ENCODE data around the gene CCSAP.

The CCSAP gene

GRCh38 chr1:229316166-229316565 lies 26.7 kb downstream of the CCSAP start:
- H3K27me3 ChIP-seq: no peaks in the 10 kb centered on the region
- TF ChIP-seq CTCF (IDR thresholded peaks at IDR 0.05): no peak
- H3K36me3 ChIP-seq: peaks cover 23% of the 10 kb centered on the region
- no peak overlapping the region for H3K27ac ChIP-seq
- no peaks in the 10 kb centered on the region for H3K4me1 ChIP-seq (ENCODE audit: control insufficient read depth in 1 of 2, insufficient read depth in 1 of 2, low read depth in 1 of 2, low read length in 1 of 2)
- no peak overlapping the region for H3K4me3 ChIP-seq (ENCODE audit: low read depth in 1 of 2, low read length in 1 of 2)
- no peaks in the 10 kb centered on the region for H3K9me3 ChIP-seq

GRCh38 chr1:229310833-229311232 lies 32.0 kb downstream of the CCSAP start:
- H3K4me3 ChIP-seq (ENCODE audit: low read depth in 1 of 2, low read length in 1 of 2): no peak overlapping the region
- H3K27me3 ChIP-seq: no peaks in the 10 kb centered on the region
- H3K36me3 ChIP-seq: no peaks in the 10 kb centered on the region
- H3K4me1 ChIP-seq (ENCODE audit: control insufficient read depth in 1 of 2, insufficient read depth in 1 of 2, low read depth in 1 of 2, low read length in 1 of 2): no peaks in the 10 kb centered on the region
- TF ChIP-seq CTCF (IDR thresholded peaks at IDR 0.05): no peak
- no peaks in the 10 kb centered on the region for H3K9me3 ChIP-seq
- H3K27ac ChIP-seq: no peak overlapping the region

GRCh38 chr1:229309684-229310083 lies 33.2 kb downstream of the CCSAP start:
- no peak overlapping the region for H3K4me3 ChIP-seq (ENCODE audit: low read depth in 1 of 2, low read length in 1 of 2)
- H3K36me3 ChIP-seq: no peaks in the 10 kb centered on the region
- no peaks in the 10 kb centered on the region for H3K27me3 ChIP-seq
- no peak for TF ChIP-seq CTCF (IDR thresholded peaks at IDR 0.05)
- H3K27ac ChIP-seq: no peak overlapping the region
- no peaks in the 10 kb centered on the region for H3K9me3 ChIP-seq
- H3K4me1 ChIP-seq (ENCODE audit: control insufficient read depth in 1 of 2, insufficient read depth in 1 of 2, low read depth in 1 of 2, low read length in 1 of 2): no peaks in the 10 kb centered on the region

- Histone ChIP-seq H3K4me1 (ENCODE audit: control insufficient read depth in 1 of 2, insufficient read depth in 1 of 2, low read depth in 1 of 2, low read length in 1 of 2) (no peaks in the 10 kb centered on the region), H3K9me3 (no peaks in the 10 kb centered on the region), H3K27me3 (no peaks in the 10 kb centered on the region), H3K36me3 (no peaks in the 10 kb centered on the region), H3K27ac (no peak overlapping the region), H3K4me3 (ENCODE audit: low read depth in 1 of 2, low read length in 1 of 2) (no peak overlapping the region)
- TF ChIP-seq CTCF (IDR thresholded peaks at IDR 0.05): no peak
Measured at GRCh38 chr1:229309074-229309473, 33.8 kb downstream of the CCSAP start.

GRCh38 chr1:229305392-229305791 lies 37.5 kb downstream of the CCSAP start:
- Histone ChIP-seq H3K36me3 (no peaks in the 10 kb centered on the region), H3K27me3 (no peaks in the 10 kb centered on the region), H3K9me3 (no peaks in the 10 kb centered on the region), H3K4me3 (ENCODE audit: low read depth in 1 of 2, low read length in 1 of 2) (no peak overlapping the region), H3K27ac (no peak overlapping the region), H3K4me1 (ENCODE audit: control insufficient read depth in 1 of 2, insufficient read depth in 1 of 2, low read depth in 1 of 2, low read length in 1 of 2) (no peaks in the 10 kb centered on the region)
- TF ChIP-seq CTCF (IDR thresholded peaks at IDR 0.05): no peak

GRCh38 chr1:229303855-229304254 lies 39.0 kb downstream of the CCSAP start:
- Histone ChIP-seq H3K9me3 (no peaks in the 10 kb centered on the region), H3K36me3 (peaks cover 12% of the 10 kb centered on the region), H3K27me3 (no peaks in the 10 kb centered on the region), H3K4me1 (ENCODE audit: control insufficient read depth in 1 of 2, insufficient read depth in 1 of 2, low read depth in 1 of 2, low read length in 1 of 2) (no peaks in the 10 kb centered on the region), H3K27ac (no peak overlapping the region), H3K4me3 (ENCODE audit: low read depth in 1 of 2, low read length in 1 of 2) (no peak overlapping the region)
- no peak for TF ChIP-seq CTCF (IDR thresholded peaks at IDR 0.05)
